H9 (cell line): Measurements from ENCODE around the gene C1orf52. TPM values are rescaled to one million over a fixed set of nuclear protein-coding genes. Genes with fewer than 3 reads are reported as not detected.

Experiments
- DNase-seq: peaks from one replicate; pipeline ENCODE4 v3.0.0-alpha.2; 2017
- H2AFZ ChIP-seq: one replicate; pipeline ENCODE4 v1.6.1; 2013; ENCODE audit warnings: mild to moderate bottlenecking, low read length, control low read depth, moderate library complexity
- H2AK5ac ChIP-seq: 2 replicates; pipeline ENCODE4 v1.6.1; 2013; ENCODE audit warnings: low read length, control low read depth, mixed read lengths; ENCODE audit not compliant: insufficient read length
- H2BK120ac ChIP-seq: one replicate; pipeline ENCODE4 v1.6.1; 2013; ENCODE audit warnings: low read depth, mild to moderate bottlenecking, low read length, control low read depth, inconsistent platforms; ENCODE audit not compliant: poor library complexity, severe bottlenecking
- H2BK12ac ChIP-seq: 2 replicates; pipeline ENCODE4 v1.6.1; 2013; ENCODE audit warnings: low read length, control low read depth, mixed read lengths, low read depth; ENCODE audit not compliant: insufficient read length
- H2BK15ac ChIP-seq: 2 replicates; pipeline ENCODE4 v1.6.1; 2013; ENCODE audit warnings: low read depth, low read length, control low read depth
- H2BK20ac ChIP-seq: one replicate; pipeline ENCODE4 v1.6.1; 2013; ENCODE audit warnings: low read depth, mild to moderate bottlenecking, low read length, control low read depth, inconsistent platforms; ENCODE audit not compliant: poor library complexity, severe bottlenecking
- H2BK5ac ChIP-seq: 2 replicates; pipeline ENCODE4 v1.6.1; 2013; ENCODE audit warnings: low read length, control low read depth, mixed read lengths; ENCODE audit not compliant: insufficient read length
- H3K14ac ChIP-seq: 2 replicates; pipeline ENCODE4 v1.6.1; 2013; ENCODE audit warnings: low read length, control low read depth; ENCODE audit not compliant: insufficient read depth
- H3K18ac ChIP-seq: 2 replicates; pipeline ENCODE4 v1.6.1; 2013; ENCODE audit warnings: low read depth, mild to moderate bottlenecking, mixed read lengths, low read length, control low read depth; ENCODE audit not compliant: insufficient read length
- H3K23ac ChIP-seq: 2 replicates; pipeline ENCODE4 v1.6.1; 2013; ENCODE audit warnings: low read length, control low read depth, mixed read lengths, low read depth; ENCODE audit not compliant: insufficient read length
- H3K23me2 ChIP-seq: 2 replicates; pipeline ENCODE4 v1.6.1; 2013; ENCODE audit warnings: low read depth, mild to moderate bottlenecking, mixed read lengths, low read length, control low read depth; ENCODE audit not compliant: insufficient read length, poor library complexity, severe bottlenecking
- H3K27ac ChIP-seq: 2 replicates; pipeline ENCODE4 v1.5.1; 2013; ENCODE audit warnings: low read length, control low read depth, mixed read lengths, low read depth; ENCODE audit not compliant: insufficient read length
- H3K27me3 ChIP-seq: 2 replicates; pipeline ENCODE4 v1.6.1; 2013; ENCODE audit warnings: low read length, control low read depth, inconsistent platforms; ENCODE audit not compliant: insufficient read depth
- H3K4ac ChIP-seq: 2 replicates; pipeline ENCODE4 v1.6.1; 2013; ENCODE audit warnings: low read depth, mild to moderate bottlenecking, control low read depth, inconsistent platforms, low read length, moderate library complexity
- H3K4me1 ChIP-seq: 2 replicates; pipeline ENCODE4 v1.6.1; 2013; ENCODE audit warnings: low read length, control low read depth, inconsistent platforms; ENCODE audit not compliant: insufficient read depth
- H3K4me2 ChIP-seq: 2 replicates; pipeline ENCODE4 v1.6.1; 2013; ENCODE audit warnings: low read length, control low read depth, mixed read lengths; ENCODE audit not compliant: insufficient read length, insufficient read depth
- H3K56ac ChIP-seq: 2 replicates; pipeline ENCODE4 v1.6.1; 2013; ENCODE audit warnings: low read depth, mild to moderate bottlenecking, mixed read lengths, low read length, control low read depth; ENCODE audit not compliant: insufficient read length
- H3K79me1 ChIP-seq: 2 replicates; pipeline ENCODE4 v1.6.1; 2013; ENCODE audit warnings: low read depth, mild to moderate bottlenecking, moderate library complexity, low read length, control low read depth, inconsistent platforms; ENCODE audit not compliant: insufficient read depth, poor library complexity, severe bottlenecking
- H3K79me2 ChIP-seq: 2 replicates; pipeline ENCODE4 v1.6.1; 2013; ENCODE audit warnings: low read length, control low read depth, inconsistent platforms; ENCODE audit not compliant: insufficient read depth
- H3K9ac ChIP-seq: 2 replicates; pipeline ENCODE4 v1.6.1; 2013; ENCODE audit warnings: low read length, control low read depth, mixed read lengths; ENCODE audit not compliant: insufficient read length; ENCODE audit errors: extremely low read depth
- H3K9me3 ChIP-seq: one replicate; pipeline ENCODE4 v1.6.1; 2013; ENCODE audit warnings: low read depth, low read length, inconsistent platforms; ENCODE audit not compliant: control insufficient read depth
- H3T11ph ChIP-seq: one replicate; pipeline ENCODE4 v1.6.1; 2013; ENCODE audit warnings: mild to moderate bottlenecking, low read length, control low read depth, inconsistent platforms
- H4K20me1 ChIP-seq: one replicate; pipeline ENCODE4 v1.6.1; 2013; ENCODE audit not compliant: control insufficient read depth, insufficient read length, insufficient read depth
- H4K5ac ChIP-seq: 2 replicates; pipeline ENCODE4 v1.6.1; 2013; ENCODE audit warnings: low read depth, mild to moderate bottlenecking, mixed read lengths, low read length, control low read depth; ENCODE audit not compliant: insufficient read length
- H4K8ac ChIP-seq: replicated peaks from 2 replicates; pipeline ENCODE4 v1.6.1; 2013; ENCODE audit warnings: low read length, control low read depth, mixed read lengths, low read depth; ENCODE audit not compliant: insufficient read length
- H4K91ac ChIP-seq: 2 replicates; pipeline ENCODE4 v1.6.1; 2013; ENCODE audit warnings: low read depth, mild to moderate bottlenecking, moderate library complexity, mixed read lengths, low read length, control low read depth; ENCODE audit not compliant: insufficient read length
- H3K27ac Mint-ChIP-seq, 3 experiments: 2 replicates in 2 of 3; 3 replicates in 1 of 3; pipeline ENCODE4 v1.8.0; 2020 to 2021; ENCODE audit warnings: mixed read lengths in 3 of 3, mild to moderate bottlenecking in 1 of 3, moderate library complexity in 1 of 3
- H3K27me3 Mint-ChIP-seq: 2 replicates; pipeline ENCODE4 v1.8.0; 2021; ENCODE audit warnings: low read depth, mild to moderate bottlenecking, moderate library complexity, mixed read lengths
- H3K36me3 Mint-ChIP-seq, 3 experiments: 2 replicates in 2 of 3; 3 replicates in 1 of 3; pipeline ENCODE4 v1.8.0; 2020 to 2021; ENCODE audit warnings: low read depth in 3 of 3, mixed read lengths in 3 of 3; ENCODE audit not compliant: insufficient read depth in 1 of 3
- H3K4me1 Mint-ChIP-seq, 2 experiments: 2 replicates each; pipeline ENCODE4 v1.8.0; 2020; ENCODE audit warnings: mixed read lengths in 2 of 2
- H3K4me3 Mint-ChIP-seq, 2 experiments: 2 replicates in 1 of 2; 3 replicates in 1 of 2; pipeline ENCODE4 v1.8.0; 2020 to 2021; ENCODE audit warnings: mild to moderate bottlenecking in 2 of 2, mixed read lengths in 2 of 2, moderate library complexity in 1 of 2
- H3K9me3 Mint-ChIP-seq, 2 experiments: 2 replicates in 1 of 2; 3 replicates in 1 of 2; pipeline ENCODE4 v1.8.0; 2020; ENCODE audit warnings: mild to moderate bottlenecking in 2 of 2, mixed read lengths in 2 of 2, moderate library complexity in 1 of 2
- WGBS: extraction: QIAGEN DNeasy Blood & Tissue Kit; methylation state at CpG from one replicate; pipeline ENCODE4 v1.1.7; 2013; ENCODE audit warnings: missing lambda C conversion rate, low lambda C conversion rate, mixed read lengths; ENCODE audit not compliant: insufficient read length; ENCODE audit errors: extremely low coverage; 5-methylcytosine and 5-hydroxymethylcytosine counted together
- total RNA-seq: library from RNA; stranded (reverse); gene quantifications from 2 replicates; pipeline ENCODE4 v1.2.1, GENCODE V29; 2021
- TF ChIP-seq, protein P1 (sequence below): fragments of 200-600 bp; sonication (generic); conservative IDR thresholded peaks from 3 replicates; pipeline ENCODE4 v1.8.0; 2021; ENCODE audit warnings: antibody characterized with exemption, mild to moderate bottlenecking

The C1orf52 gene
- total RNA-seq, 1 experiment from 2014 or later: 45.1 TPM

DNA sequence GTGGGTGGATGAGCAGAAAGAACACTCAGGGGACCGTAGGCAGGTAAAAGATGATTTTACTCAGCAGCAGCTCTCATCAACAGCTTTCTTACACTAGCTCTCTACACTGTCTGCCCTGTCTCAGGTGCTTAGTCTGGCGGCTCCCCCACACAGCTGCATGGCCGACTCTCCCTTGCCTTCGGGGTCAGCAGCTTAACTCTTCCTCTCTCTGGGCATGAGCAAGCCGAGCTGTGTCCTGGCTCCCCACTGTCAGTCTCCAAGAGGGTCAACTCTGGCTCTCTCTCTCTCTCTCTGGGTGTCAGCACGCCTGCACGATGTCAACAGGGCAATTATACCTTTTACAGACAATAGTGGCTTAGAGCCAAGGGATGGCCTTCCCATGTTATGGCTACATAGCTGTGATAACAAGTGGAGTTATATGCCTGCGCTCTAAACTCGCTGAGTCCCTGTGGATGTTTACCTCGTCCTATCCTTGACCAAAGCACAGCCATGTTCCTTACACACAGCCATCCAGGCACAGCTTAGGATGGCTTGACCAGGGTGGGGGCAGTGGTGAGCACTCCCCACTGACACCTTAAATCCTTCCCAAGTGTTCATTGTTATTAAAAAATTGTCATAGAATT, 20.1 kb upstream of the C1orf52 start:
- Mint-ChIP-seq H3K9me3 (no peaks in the 10 kb centered on the region), H3K4me3 (no peak overlapping the region), H3K4me1 (peaks cover 36 to 43% of the 10 kb centered on the region in 2 experiments), H3K36me3 (peaks cover 0 to 2% (median 0%) of the 10 kb centered on the region in 3 experiments; a peak in 1 of 7 replicates), H3K27me3 (no peaks in the 10 kb centered on the region), H3K27ac (peak overlapping the region in 1 of 3 experiments; percentile 19; a peak in 2 of 7 replicates)
- H3K14ac ChIP-seq: no peak overlapping the region
- no peak overlapping the region for H4K8ac ChIP-seq
- H2AFZ ChIP-seq: no peak overlapping the region
- H3K9ac ChIP-seq: no peak overlapping the region
- no peak overlapping the region for H3K18ac ChIP-seq
- WGBS: no CpG with 5 or more reads among the region's 10 CpGs
- no peaks in the 10 kb centered on the region for H4K20me1 ChIP-seq
- H2BK12ac ChIP-seq: no peak overlapping the region
- H3K56ac ChIP-seq: no peak overlapping the region
- no peak overlapping the region for H2BK20ac ChIP-seq
- H2BK15ac ChIP-seq: no peak overlapping the region
- no peak overlapping the region for H4K91ac ChIP-seq
- no peaks in the 10 kb centered on the region for H3K79me1 ChIP-seq
- no peak for DNase-seq
- H3K27ac ChIP-seq: no peak overlapping the region
- H3K23ac ChIP-seq: no peak overlapping the region
- H3K79me2 ChIP-seq: no peaks in the 10 kb centered on the region; the same call in 1 of the 2 replicates
- TF ChIP-seq, protein P1, sequence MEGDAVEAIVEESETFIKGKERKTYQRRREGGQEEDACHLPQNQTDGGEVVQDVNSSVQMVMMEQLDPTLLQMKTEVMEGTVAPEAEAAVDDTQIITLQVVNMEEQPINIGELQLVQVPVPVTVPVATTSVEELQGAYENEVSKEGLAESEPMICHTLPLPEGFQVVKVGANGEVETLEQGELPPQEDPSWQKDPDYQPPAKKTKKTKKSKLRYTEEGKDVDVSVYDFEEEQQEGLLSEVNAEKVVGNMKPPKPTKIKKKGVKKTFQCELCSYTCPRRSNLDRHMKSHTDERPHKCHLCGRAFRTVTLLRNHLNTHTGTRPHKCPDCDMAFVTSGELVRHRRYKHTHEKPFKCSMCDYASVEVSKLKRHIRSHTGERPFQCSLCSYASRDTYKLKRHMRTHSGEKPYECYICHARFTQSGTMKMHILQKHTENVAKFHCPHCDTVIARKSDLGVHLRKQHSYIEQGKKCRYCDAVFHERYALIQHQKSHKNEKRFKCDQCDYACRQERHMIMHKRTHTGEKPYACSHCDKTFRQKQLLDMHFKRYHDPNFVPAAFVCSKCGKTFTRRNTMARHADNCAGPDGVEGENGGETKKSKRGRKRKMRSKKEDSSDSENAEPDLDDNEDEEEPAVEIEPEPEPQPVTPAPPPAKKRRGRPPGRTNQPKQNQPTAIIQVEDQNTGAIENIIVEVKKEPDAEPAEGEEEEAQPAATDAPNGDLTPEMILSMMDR: no peak
- H2BK5ac ChIP-seq: no peak overlapping the region
- 0 out of 2 replicates have a peak, but pooled peaks cover 2% of the 10 kb centered on the region for H3K4me1 ChIP-seq
- no peaks in the 10 kb centered on the region for H3K27me3 ChIP-seq
- no peak overlapping the region for H2BK120ac ChIP-seq
- no peak overlapping the region for H2AK5ac ChIP-seq
- no peaks in the 10 kb centered on the region for H3K9me3 ChIP-seq
- H4K5ac ChIP-seq: no peak overlapping the region
- H3T11ph ChIP-seq: no peak overlapping the region
- peaks cover 6% of the 10 kb centered on the region for H3K23me2 ChIP-seq
- H3K4me2 ChIP-seq: no peak overlapping the region
- H3K4ac ChIP-seq: no peak overlapping the region
